GM12878 (cell line): ENCODE measurements around the gene KRI1.
"Not testable (repeated sequence)": the region's sequence is repeated elsewhere in the genome, so short reads cannot be mapped to it uniquely, and the experiment has no call there.

ENCODE experiments used
- NFYB ChIP-seq: IDR thresholded peaks from 2 replicates; pipeline ENCODE4 v1.6.1; 2011; ENCODE audit warnings: low read depth, mild to moderate bottlenecking, low read length, improper control_type of control experiment, moderate library complexity; ENCODE audit not compliant: insufficient read depth
- PAX8 ChIP-seq: fragments of 450-650 bp; IDR thresholded peaks from 2 replicates; pipeline ENCODE4 v1.6.1; 2017; ENCODE audit warnings: mild to moderate bottlenecking, moderate library complexity

DNA sequence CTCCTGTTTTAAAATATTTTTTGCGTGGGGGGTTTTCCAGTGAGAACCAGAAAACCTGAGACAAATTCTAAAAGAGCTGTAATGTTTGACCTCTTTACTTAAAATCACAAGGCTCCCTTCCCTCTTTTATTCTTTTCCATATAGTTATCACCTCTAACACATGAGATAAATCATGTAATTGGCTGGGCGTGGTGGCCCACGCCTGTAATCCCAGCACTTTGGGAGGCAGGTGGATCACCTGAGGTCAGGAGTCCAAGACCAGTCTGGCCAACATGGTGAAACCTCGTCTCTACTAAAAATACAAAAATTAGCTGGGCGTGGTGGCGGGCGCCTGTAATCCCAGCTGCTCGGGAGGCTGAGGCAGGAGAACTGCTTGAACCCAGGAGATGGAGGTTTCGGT, 14.8 kb downstream of the KRI1 start:
- not testable (repeated sequence) for TF ChIP-seq PAX8, NFYB
